Fibroblast of lung (primary cell): ENCODE data around the gene ABCB8. TPM values are rescaled to one million over a fixed set of nuclear protein-coding genes. Genes with fewer than 3 reads are reported as not detected.

ENCODE experiments used
- DNase-seq, 2 donors: peaks; one replicate each; pipeline versions ENCODE4 v3.0.0 to v3.0.0-alpha.2; 2010; ENCODE audit warnings: low read depth in 2 of 2
- H2AFZ ChIP-seq: 2 replicates; pipeline ENCODE4 v1.5.1; 2012; ENCODE audit warnings: low read length, control low read depth, inconsistent platforms
- H3K27ac ChIP-seq: 2 replicates; pipeline ENCODE4 v1.5.1; 2011; ENCODE audit warnings: low read length, control low read depth; ENCODE audit not compliant: insufficient read depth
- H3K27me3 ChIP-seq: 2 replicates; pipeline ENCODE4 v1.5.1; 2011; ENCODE audit warnings: mild to moderate bottlenecking, low read length; ENCODE audit not compliant: control insufficient read depth, insufficient read depth
- H3K36me3 ChIP-seq: 2 replicates; pipeline ENCODE4 v1.5.1; 2011; ENCODE audit warnings: low read length; ENCODE audit not compliant: control insufficient read depth, insufficient read depth
- H3K4me1 ChIP-seq: 2 replicates; pipeline ENCODE4 v1.5.1; 2011; ENCODE audit warnings: low read length; ENCODE audit not compliant: control insufficient read depth, insufficient read depth; ENCODE audit errors: extremely low read depth
- H3K4me2 ChIP-seq: 2 replicates; pipeline ENCODE4 v1.5.1; 2011; ENCODE audit warnings: low read length, control low read depth; ENCODE audit not compliant: insufficient read depth; ENCODE audit errors: extremely low read depth
- H3K4me3 ChIP-seq, 4 experiments: fragments of 200-600 bp in 1 of 4; sonication (generic) in 1 of 4; replicated peaks in 1 of 4; 2 replicates each; pipeline ENCODE4 v1.5.1; 2011 to 2016; ENCODE audit warnings: low read length in 4 of 4, low read depth in 3 of 4, mild to moderate bottlenecking in 3 of 4, control low read depth in 2 of 4, inconsistent platforms in 1 of 4, mixed read lengths in 1 of 4; ENCODE audit not compliant: insufficient read depth in 1 of 4; ENCODE audit errors: control extremely low read depth in 1 of 4
- H3K79me2 ChIP-seq: 2 replicates; pipeline ENCODE4 v1.5.1; 2012; ENCODE audit warnings: mild to moderate bottlenecking, low read length, inconsistent platforms; ENCODE audit not compliant: control insufficient read depth, insufficient read depth
- H3K9ac ChIP-seq: 2 replicates; pipeline ENCODE4 v1.5.1; 2011; ENCODE audit warnings: mild to moderate bottlenecking, low read length, control low read depth; ENCODE audit not compliant: insufficient read depth
- H3K9me3 ChIP-seq: 2 replicates; pipeline ENCODE4 v1.5.1; 2012; ENCODE audit warnings: low read depth, low read length; ENCODE audit not compliant: control insufficient read depth, insufficient read depth
- H4K20me1 ChIP-seq: 2 replicates; pipeline ENCODE4 v1.5.1; 2011; ENCODE audit warnings: low read length; ENCODE audit not compliant: control insufficient read depth, insufficient read depth; ENCODE audit errors: extremely low read depth
- CTCF ChIP-seq, 2 donors: IDR thresholded peaks in 1 of 2; conservative IDR thresholded peaks in 1 of 2; 1 replicate in 1 of 2; 2 replicates in 1 of 2; pipeline ENCODE4 v1.5.1; 2011 to 2012; ENCODE audit warnings: low read length in 2 of 2, control low read depth in 1 of 2, inconsistent platforms in 1 of 2, low read depth in 1 of 2, mild to moderate bottlenecking in 1 of 2
- EZH2 ChIP-seq: IDR thresholded peaks from 2 replicates; pipeline ENCODE4 v1.5.1; 2012; ENCODE audit warnings: low read length, control low read depth, mild to moderate bottlenecking; ENCODE audit errors: missing control alignments
- polyA plus RNA-seq, 2 donors: library from polyadenylated mRNA; depleted of rRNA in 1 of 2; stranded (reverse) in 1 of 2; unstranded in 1 of 2; fragments of >200 nt; gene quantifications; 2 replicates each; pipeline ENCODE4 v1.2.1, GENCODE V29; 2011 to 2012; ENCODE audit warnings: missing spikeins in 1 of 2
- total RNA-seq: library from RNA; depleted of rRNA; stranded (reverse); fragments of >200 nt; gene quantifications from 2 replicates; pipeline ENCODE4 v1.2.1, GENCODE V29; 2014

ABCB8 gene
- total and polyA plus RNA-seq, 2 donors (not counting 1 experiment from before 2014, with no cell fraction given): 12.1 to 20.0 TPM

- no peaks in the 10 kb centered on the region for H3K79me2 ChIP-seq
- TF ChIP-seq CTCF (conservative IDR thresholded peaks at IDR 0.05 in 1 of 2, IDR thresholded peaks at IDR 0.05 in 1 of 2; ENCODE audit: low read depth in 1 of 2, low read length in 2 of 2) (no peak), EZH2 (no peak)
- no peak overlapping the region for H3K9ac ChIP-seq
- no peaks in the 10 kb centered on the region for H3K4me1 ChIP-seq
- H3K27ac ChIP-seq: no peak overlapping the region
- peaks cover 41% of the 10 kb centered on the region for H3K36me3 ChIP-seq
- H3K9me3 ChIP-seq: no peaks in the 10 kb centered on the region
- H4K20me1 ChIP-seq: no peaks in the 10 kb centered on the region
- no peak for DNase-seq
- H3K4me3 ChIP-seq: no peak overlapping the region
- no peak overlapping the region for H3K4me2 ChIP-seq
- no peak overlapping the region for H2AFZ ChIP-seq
- no peaks in the 10 kb centered on the region for H3K27me3 ChIP-seq
Measured at GRCh38 chr7:151071032-151071866, 43.0 kb downstream of the ABCB8 start.

GRCh38 chr7:151073990-151074389 is 45.7 kb downstream of the ABCB8 start:
- H3K4me1 ChIP-seq: peaks cover 6% of the 10 kb centered on the region
- no peaks in the 10 kb centered on the region for H3K27me3 ChIP-seq
- H4K20me1 ChIP-seq: no peaks in the 10 kb centered on the region
- no peak overlapping the region for H3K27ac ChIP-seq
- no peak for TF ChIP-seq EZH2
- no peak for TF ChIP-seq CTCF (conservative IDR thresholded peaks at IDR 0.05 in 1 of 2, IDR thresholded peaks at IDR 0.05 in 1 of 2; ENCODE audit: low read depth in 1 of 2, low read length in 2 of 2)
- peaks cover 4% of the 10 kb centered on the region for H3K79me2 ChIP-seq
- H3K4me3 ChIP-seq: no peak overlapping the region
- no peak overlapping the region for H3K9ac ChIP-seq
- no peak overlapping the region for H2AFZ ChIP-seq
- no peak for DNase-seq
- no peak overlapping the region for H3K4me2 ChIP-seq
- H3K36me3 ChIP-seq: peaks cover 44% of the 10 kb centered on the region
- H3K9me3 ChIP-seq: no peaks in the 10 kb centered on the region

GRCh38 chr7:151074817-151075661 is 46.8 kb downstream of the ABCB8 start:
- no peak for DNase-seq
- peaks cover 14% of the 10 kb centered on the region for H3K79me2 ChIP-seq
- H3K27me3 ChIP-seq: no peaks in the 10 kb centered on the region
- no peak overlapping the region for H3K4me2 ChIP-seq
- no peaks in the 10 kb centered on the region for H3K9me3 ChIP-seq
- H2AFZ ChIP-seq: no peak overlapping the region
- H3K9ac ChIP-seq: no peak overlapping the region
- H3K4me3 ChIP-seq: no peak overlapping the region
- H3K27ac ChIP-seq: no peak overlapping the region
- H4K20me1 ChIP-seq: no peaks in the 10 kb centered on the region
- peaks cover 11% of the 10 kb centered on the region for H3K4me1 ChIP-seq
- H3K36me3 ChIP-seq: peaks cover 36% of the 10 kb centered on the region
- TF ChIP-seq CTCF (conservative IDR thresholded peaks at IDR 0.05 in 1 of 2, IDR thresholded peaks at IDR 0.05 in 1 of 2; ENCODE audit: low read depth in 1 of 2, low read length in 2 of 2): no peak
- TF ChIP-seq EZH2: no peak
